Hematopoietic multipotent progenitor cell treated with erythropoietin and hydrocortisone succinate and interleukin-3 and kit ligand, for 17 days (in vitro differentiated cells): Measurements from ENCODE around the gene UBE2V1.

Source experiments
- DNase-seq: peaks from one replicate; pipeline ENCODE4 v3.0.0-alpha.2; 2015; ENCODE audit warnings: low spot score

The UBE2V1 gene

DNA sequence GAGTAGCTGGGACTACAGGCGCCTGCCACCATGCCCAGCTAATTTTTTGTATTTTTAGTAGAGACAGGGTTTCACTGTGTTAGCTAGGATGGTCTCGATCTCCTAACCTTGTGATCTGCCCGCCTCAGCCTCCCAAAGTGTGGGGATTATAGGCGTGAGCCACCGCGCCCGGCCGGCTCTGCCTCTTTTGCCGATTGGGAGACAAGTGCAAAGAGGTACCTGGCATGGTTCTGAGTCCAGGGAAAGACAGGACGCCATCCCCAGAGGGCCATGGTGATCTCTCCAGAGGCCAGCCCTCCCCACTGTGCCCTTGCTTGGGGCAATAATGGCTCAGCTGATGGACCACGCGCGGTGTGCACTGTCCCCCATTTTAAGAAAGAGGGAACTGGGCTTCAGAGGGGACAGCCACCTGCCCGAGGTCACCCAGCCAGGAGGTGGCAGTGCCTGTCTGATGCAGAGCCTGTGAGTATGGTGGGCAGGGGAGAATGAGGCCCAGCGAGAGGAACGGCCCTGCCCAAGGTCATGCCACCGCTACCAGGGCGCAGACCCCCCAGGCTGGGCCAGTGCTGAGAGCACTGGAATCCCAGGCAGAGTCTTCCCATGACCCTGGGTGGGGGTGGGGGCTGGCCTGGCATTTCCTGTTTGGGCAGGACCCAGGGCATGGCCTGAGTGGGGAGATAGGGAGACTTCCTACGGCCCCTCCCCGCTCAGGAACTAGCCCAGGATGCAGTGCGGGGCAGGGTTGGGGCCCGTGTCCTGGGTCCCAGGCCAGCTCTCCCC, 69.2 kb downstream of the UBE2V1 start:
- no peak for DNase-seq

DNA sequence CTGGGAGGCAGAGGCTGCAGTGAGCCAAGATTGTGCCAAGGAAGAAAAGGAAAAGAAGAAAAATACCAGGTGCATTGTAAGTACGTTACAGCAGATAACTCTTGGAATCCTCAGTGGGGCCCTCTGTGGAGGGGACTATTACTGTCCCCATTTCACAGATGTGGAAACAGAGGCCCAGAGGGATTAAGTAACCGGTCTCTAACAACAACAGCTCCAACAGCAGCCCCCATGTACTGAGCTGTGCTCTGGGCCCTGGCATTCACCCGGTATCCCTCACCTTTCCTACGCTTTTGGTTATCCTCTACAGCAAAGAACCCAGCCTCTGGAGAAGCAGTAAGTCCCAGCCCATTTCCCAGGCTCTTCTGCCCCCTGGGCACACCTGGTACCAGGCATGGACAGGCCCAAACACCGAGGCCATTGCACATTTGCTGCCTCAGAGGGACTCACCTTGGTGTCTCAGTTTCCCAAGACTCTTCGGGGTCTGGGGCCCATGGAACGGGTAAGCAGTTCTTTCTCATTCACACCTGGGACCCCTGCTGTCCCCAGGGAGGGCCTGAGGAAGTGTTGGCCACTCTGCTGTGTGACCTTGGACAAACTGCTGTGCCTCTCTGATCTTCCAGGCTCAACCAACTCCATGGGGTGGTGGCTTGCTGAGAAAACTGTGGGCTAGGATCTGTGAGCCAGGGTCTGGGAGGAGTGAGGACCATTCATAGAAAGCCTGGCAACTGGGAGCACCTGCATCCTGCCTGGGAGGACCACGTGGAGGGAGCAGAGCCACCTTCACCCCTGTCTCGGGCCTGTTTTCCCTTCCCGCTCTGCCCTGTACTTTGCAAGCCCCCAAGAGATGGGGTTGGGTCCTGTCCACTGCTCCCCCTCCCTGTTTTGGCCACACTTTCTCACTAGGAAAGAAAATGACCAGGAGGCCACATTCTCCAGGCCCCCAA, 70.3 kb downstream of the UBE2V1 start:
- DNase-seq: no peak

DNA sequence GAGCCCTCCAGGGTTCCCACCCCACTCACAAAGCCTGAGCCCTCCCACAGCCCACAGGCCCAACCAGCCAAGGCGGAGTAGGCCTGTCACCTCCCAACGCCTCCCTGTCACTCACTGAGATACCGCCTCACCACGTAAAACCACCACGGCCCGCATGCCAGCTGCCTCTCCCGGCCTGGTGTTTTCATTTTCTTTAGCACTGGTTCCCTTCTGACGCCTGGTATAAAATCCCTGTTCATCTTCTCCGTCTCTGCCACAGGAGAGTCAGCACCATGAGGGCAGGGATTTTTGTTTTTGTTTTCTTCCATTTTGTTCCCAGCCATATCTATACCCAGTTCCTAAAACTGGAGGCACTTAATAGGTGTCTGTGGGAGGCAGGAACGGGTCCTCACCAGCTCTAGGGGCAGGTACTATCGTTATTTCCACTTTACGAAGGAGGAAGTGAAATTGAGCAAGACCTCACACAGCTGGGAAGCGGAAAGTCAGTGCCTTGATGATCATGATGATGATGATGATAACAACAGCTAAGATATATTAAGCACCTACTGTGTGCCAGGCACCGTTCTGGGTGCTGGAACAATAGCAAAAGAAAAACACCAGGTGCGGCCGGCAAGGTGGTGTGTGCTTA, 71.6 kb downstream of the UBE2V1 start:
- no peak for DNase-seq

DNA sequence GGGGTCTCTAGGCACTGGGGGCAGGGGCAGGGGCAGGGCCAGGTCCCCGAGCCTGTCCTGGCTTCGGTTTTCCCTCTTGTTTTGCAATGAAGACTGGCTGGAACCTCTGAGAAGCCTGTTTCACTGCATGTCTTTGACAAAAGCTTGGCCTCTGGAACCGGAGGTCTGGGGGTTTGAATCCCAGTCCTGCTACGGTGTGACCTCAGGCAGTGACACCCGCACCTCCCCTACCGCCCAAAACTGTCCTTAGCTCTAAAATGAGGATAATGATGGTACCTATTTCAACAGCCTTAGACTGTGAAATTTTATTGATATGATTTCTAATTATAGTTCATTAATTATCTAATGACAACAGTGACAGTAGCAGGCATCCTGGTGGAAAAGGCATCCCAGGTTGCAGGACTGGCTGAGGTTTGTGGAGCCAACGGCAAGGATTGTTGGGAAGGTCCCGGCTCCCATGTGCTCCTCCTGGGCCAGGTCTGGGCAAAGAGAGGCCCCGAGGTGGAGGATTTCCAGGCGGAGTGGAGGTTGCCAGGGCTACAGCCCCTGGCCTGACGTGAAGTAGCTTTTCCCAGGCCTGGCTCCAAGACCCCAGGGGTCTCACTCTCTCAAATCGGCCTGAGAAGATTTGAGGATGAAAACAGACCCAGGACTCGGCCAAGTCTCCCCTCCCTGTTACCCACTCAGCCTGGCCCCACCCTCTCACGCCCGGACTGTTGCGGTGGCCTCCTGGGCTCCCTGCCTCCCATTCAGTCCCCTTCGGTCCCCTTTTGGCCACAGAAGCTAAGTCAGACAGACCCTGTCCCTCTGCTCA, 72.3 kb downstream of the UBE2V1 start:
- no peak for DNase-seq

DNA sequence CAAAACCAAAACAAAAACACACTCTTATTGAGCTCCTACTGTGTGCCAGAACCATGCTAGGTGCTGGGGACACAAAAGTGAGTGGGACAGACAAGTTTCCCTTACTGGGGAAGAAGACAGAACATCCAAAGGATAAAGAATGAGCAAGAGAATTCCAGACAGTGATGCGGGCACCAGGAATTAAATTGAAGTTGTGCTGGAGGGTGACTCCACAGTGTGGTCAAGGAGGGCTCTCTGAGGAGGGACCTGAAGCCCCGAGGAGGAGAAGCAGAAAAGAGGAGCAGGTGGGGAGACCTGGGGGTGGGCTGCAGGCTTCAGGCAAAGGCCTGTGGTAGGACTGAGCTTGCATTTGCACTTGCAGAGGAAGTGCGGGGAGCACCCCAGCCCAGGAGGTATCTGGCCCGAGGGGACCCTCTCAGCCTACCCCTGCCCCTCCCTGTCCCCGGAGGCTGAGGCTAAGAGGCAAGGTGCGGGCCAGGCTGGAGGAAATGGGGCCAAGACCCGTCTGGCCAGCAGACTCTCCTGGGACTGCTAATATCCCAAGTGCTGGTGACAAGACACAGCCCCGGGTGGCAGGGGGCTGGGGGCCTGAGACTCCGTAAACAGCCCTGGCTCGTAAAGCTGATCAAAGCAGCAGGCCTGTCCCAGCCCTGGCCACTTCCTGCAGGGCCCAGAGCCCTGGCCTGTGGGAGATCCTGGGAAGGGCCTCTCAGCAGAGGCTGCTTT, 73.1 kb downstream of the UBE2V1 start:
- DNase-seq: no peak

DNA sequence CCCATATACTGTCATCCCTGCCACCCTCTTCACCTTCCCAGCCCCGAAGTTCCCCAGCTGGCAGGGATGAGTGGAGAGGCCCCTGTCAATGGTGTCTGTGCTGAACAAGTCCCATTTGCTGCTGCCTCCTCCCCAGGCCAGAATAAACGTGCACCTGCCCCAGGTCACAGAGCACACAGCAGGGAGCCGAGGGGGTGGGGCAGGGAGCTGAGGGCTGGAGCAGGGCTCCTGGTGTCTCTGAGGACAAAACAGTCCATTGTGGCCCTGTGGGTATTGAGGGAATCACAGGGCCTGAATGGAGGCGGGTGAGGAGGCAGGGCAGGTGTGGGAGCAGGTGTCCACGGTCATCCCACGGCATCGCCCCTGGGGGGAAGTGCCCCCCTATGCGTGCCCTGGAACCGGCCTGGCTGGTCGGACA, 74.4 kb downstream of the UBE2V1 start:
- DNase-seq: no peak

DNA sequence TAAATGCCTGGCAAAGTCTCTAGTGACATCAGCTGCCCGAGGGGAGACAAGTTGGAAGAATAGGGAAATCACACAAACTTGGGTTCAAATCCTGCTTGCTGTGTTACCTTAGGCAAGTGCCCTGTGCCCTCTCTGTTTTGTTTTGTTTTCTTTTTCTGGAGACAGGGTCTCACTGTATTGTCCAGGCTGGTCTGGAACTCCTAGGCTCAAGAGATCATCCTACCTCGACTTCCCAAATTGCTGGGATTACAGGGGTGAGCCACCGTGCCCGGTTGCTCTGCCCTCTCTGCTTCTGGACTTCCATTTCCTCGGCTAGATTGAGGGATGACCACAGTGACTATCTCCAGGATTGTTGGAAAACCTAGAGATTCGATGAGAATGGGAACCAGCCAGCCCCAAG, 74.8 kb downstream of the UBE2V1 start:
- DNase-seq: no peak

DNA sequence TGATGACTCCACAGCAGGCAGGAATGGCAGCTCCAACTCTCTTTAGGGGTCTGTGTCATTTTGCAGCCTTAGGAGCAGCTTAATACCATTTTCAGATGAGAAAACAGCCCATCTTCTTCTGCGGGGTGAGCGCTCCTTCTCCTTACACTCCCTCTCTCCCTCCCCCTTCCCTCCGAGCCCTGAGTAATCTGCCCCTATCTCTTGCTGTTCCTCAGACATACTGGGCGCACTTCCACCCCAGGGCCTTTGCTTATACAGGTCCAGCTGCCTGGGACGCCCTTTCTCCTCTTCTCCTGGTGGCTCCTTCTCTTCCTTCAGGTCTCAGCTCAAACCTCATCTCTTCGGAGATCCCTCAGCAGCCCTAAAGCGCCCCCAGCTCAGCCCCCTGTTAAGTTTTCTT, 75.4 kb downstream of the UBE2V1 start:
- no peak for DNase-seq

DNA sequence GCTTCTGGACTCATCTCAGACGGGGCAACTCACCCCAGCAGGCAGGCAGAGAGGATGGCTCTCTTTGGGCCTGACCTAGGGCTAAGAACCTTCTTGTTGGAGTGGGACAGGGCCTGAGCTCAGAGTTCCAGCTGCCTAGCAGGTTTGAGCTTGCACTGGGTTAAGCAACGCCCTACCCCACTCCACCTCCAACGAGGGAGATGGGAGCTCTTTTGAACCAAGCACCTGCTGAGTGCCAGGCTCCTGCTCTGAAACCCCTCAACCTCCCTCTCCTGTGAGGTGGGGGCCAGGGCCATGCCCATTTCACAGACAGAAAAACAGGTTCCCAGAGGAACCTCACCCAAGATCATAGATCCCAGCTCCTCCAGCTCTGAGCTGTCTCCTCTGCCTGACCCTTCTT, 75.8 kb downstream of the UBE2V1 start:
- DNase-seq: no peak

DNA sequence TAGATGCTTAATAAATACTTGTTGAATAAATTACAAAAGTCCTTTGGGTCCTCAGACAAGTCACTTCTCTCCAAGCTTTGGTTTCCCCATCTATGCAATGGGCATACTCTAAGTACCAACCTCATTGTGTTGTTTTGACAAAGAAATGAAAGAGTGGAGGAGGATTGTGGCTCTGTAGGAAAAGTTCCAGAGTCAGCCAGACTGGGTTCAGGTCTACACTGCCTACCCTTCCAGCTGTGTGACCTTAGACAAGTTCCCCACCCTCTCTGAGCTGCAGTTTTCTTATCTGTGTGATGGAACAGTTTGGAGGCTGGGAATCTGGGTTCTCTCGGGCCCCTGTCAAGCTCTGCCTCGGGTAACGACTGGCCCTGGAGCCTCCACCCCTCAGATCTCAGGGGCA, 76.2 kb downstream of the UBE2V1 start:
- no peak for DNase-seq

DNA sequence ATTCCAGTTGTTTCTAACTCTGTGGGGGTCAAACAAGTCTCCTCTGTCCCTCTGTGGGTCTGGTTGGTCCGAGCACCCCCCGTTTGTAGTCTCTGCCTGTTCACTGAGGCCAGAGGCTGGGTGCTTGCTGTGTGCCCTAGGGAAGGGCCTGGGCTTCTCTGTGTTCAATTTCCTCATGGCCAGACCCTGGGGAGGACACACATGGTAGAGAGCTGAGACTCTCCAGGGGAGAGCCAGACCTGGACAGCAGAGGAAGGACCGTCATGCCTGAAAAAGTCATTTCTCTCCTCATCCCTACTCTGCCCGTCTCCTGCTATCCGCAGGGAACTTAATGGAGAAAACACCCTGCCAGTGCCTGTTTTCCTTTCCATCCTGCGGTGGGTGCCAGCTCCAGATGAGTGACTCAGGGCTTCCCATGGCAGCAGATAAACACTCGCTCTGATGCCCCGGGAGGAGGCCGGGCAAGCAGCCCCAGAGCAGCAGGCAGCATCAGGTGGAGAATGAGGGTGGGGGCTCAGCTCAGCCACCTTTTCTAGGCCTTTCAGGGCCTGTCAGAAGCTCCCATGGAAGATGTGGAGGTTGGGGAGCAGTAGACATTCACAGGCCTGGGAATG, 78.3 kb downstream of the UBE2V1 start:
- DNase-seq: no peak

DNA sequence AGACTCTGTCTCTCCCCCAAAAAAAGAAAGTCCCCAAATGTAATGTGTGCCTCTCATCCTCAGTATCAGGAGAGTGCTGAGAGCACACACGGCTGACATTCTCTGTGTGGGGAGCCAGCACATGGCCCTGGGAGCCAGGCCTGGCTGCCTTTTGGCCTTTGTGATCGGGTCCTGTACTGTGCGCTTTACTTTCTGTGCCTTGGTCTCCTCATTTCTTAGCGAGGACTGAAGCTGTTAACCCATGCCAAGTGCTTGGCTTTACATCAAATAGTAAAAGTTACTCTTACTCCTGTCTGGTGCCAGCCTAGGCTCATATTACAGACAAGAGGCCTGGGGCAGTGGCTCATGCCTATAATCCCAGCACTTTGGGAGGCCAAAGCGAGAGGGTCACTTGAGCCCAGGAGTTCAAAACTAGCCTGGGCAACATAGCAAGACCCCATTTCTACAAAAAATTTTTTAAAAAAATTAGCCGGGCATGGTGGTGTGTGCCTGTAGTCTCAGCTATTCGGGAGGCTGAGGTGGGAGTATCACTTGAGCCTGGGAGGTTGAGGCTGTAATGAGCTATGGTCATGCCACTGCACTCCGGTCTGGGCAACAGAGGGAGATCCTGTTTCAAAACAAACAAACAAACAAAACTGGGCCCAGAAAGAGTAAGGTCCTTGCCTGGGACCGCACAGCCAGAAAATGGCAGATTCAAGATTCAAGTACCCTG, 79.8 kb downstream of the UBE2V1 start:
- no peak for DNase-seq
